Measurements from ENCODE around the gene RYR3. TPM values are rescaled to one million over a fixed set of nuclear protein-coding genes. Genes with fewer than 3 reads are reported as not detected.

Gene RYR3
- total RNA-seq, 1 donor, result not detected

- no peak overlapping the region for H3K4me3 ChIP-seq (ENCODE audit: low read depth, low read length)
- DNase-seq (ENCODE audit: low read depth), result no peak
- no peak for TF ChIP-seq CTCF (IDR thresholded peaks at IDR 0.05; ENCODE audit: insufficient read depth, low read depth, low read length)
Measured at GRCh38 chr15:33515121-33515520, 204.4 kb downstream of the RYR3 start.

GRCh38 chr15:33516563-33516962, 205.8 kb downstream of the RYR3 start:
- DNase-seq (ENCODE audit: low read depth), result no peak
- TF ChIP-seq CTCF (IDR thresholded peaks at IDR 0.05; ENCODE audit: insufficient read depth, low read depth, low read length), result no peak
- no peak overlapping the region for H3K4me3 ChIP-seq (ENCODE audit: low read depth, low read length)

- H3K4me3 ChIP-seq (ENCODE audit: low read depth, low read length), result no peak overlapping the region
- no peak for TF ChIP-seq CTCF (IDR thresholded peaks at IDR 0.05; ENCODE audit: insufficient read depth, low read depth, low read length)
- DNase-seq (ENCODE audit: low read depth), result no peak
Measured at GRCh38 chr15:33517944-33518343, 207.2 kb downstream of the RYR3 start.

GRCh38 chr15:33518421-33518820, 207.7 kb downstream of the RYR3 start:
- DNase-seq (ENCODE audit: low read depth), result no peak
- no peak for TF ChIP-seq CTCF (IDR thresholded peaks at IDR 0.05; ENCODE audit: insufficient read depth, low read depth, low read length)
- H3K4me3 ChIP-seq (ENCODE audit: low read depth, low read length), result no peak overlapping the region

- H3K4me3 ChIP-seq (ENCODE audit: low read depth, low read length), result no peak overlapping the region
- DNase-seq (ENCODE audit: low read depth), result no peak
- TF ChIP-seq CTCF (IDR thresholded peaks at IDR 0.05; ENCODE audit: insufficient read depth, low read depth, low read length), result no peak
Measured at GRCh38 chr15:33524274-33524673, 213.5 kb downstream of the RYR3 start.

- no peak overlapping the region for H3K4me3 ChIP-seq (ENCODE audit: low read depth, low read length)
- no peak for TF ChIP-seq CTCF (IDR thresholded peaks at IDR 0.05; ENCODE audit: insufficient read depth, low read depth, low read length)
- DNase-seq (ENCODE audit: low read depth), result no peak
Measured at GRCh38 chr15:33526532-33526931, 215.8 kb downstream of the RYR3 start.

GRCh38 chr15:33533197-33533596, 222.4 kb downstream of the RYR3 start:
- no peak for TF ChIP-seq CTCF (IDR thresholded peaks at IDR 0.05; ENCODE audit: insufficient read depth, low read depth, low read length)

More at GRCh38 chr15:33533197-33533596, 222.4 kb downstream of the RYR3 start:
- no peak for DNase-seq (ENCODE audit: low read depth)
- H3K4me3 ChIP-seq (ENCODE audit: low read depth, low read length), result no peak overlapping the region

Measured in fibroblast of villous mesenchyme (primary cell).